Activated CD8-positive, alpha-beta T cell treated with anti-CD3 and anti-CD28 coated beads, Interleukin-2, amount 10 ng/mL, durations not matched to agents 7 days and 5 days (primary cell): ENCODE data around the gene EXOSC3. TPM values are rescaled to one million over a fixed set of nuclear protein-coding genes. Genes with fewer than 3 reads are reported as not detected.
"Not testable (repeated sequence)": the region's sequence is repeated elsewhere in the genome, so short reads cannot be mapped to it uniquely, and the experiment has no call there.

ENCODE experiments used
- ATAC-seq: fragments of 150-1000 bp; cut with Tn5 transposase; one replicate; pipeline ENCODE4 v1.10.0; 2021; ENCODE audit warnings: moderate library complexity
- CTCF ChIA-PET: fragments of 350-600 bp; sonication (Branson Sonifier 250); formaldehyde crosslinking; loops from one replicate; lab custom pipeline; 2021; ENCODE audit warnings: antibody characterized with exemption; lab: Charles Lee
- POLR2A ChIA-PET: fragments of 350-600 bp; sonication (Branson Sonifier 250); formaldehyde crosslinking; loops from one replicate; lab custom pipeline; 2021; ENCODE audit warnings: antibody characterized with exemption; lab: Charles Lee
- DNase-seq: peaks from one replicate; pipeline ENCODE4 v3.0.0-alpha.2; 2020
- H3K27ac Mint-ChIP-seq: one replicate; pipeline ENCODE4 v1.8.0; 2021; ENCODE audit warnings: mild to moderate bottlenecking, mixed read lengths
- H3K27me3 Mint-ChIP-seq: one replicate; pipeline ENCODE4 v1.8.0; 2021; ENCODE audit warnings: low read depth, mixed read lengths
- H3K36me3 Mint-ChIP-seq: one replicate; pipeline ENCODE4 v1.8.0; 2021; ENCODE audit warnings: low read depth, mixed read lengths
- H3K4me1 Mint-ChIP-seq: one replicate; pipeline ENCODE4 v1.8.0; 2021; ENCODE audit warnings: low read depth, mixed read lengths
- H3K4me3 Mint-ChIP-seq: one replicate; pipeline ENCODE4 v1.8.0; 2021; ENCODE audit warnings: mild to moderate bottlenecking, mixed read lengths
- H3K9me3 Mint-ChIP-seq: one replicate; pipeline ENCODE4 v1.8.0; 2022; ENCODE audit warnings: mixed read lengths; ENCODE audit not compliant: insufficient read depth
- total RNA-seq, 2 experiments: library from RNA; stranded (reverse); gene quantifications; one replicate each; pipeline ENCODE4 v1.2.3, GENCODE V29; 2021

EXOSC3 gene
- total RNA-seq, result 10 to 100 TPM; 86.0 to 88.4 TPM

GRCh38 chr9:37784616-37785483 lies at the start of gene EXOSC3:
TSS of gene EXOSC3 (minus strand) at chr9:37785064. CDS start at chr9:37785044, 20 bp downstream.
- ATAC-seq (peak; percentile 95), DNase-seq (peak; percentile 93)
- Mint-ChIP-seq H3K4me1 (peaks cover 33% of the 10 kb centered on the region), H3K4me3 (peak within 1 kb of the TSS; percentile 98), H3K27me3 (no peaks in the 10 kb centered on the region), H3K9me3 (no peaks in the 10 kb centered on the region), H3K36me3 (peaks cover 41% of the 10 kb centered on the region), H3K27ac (peak within 1 kb of the TSS; percentile 98)
- POLR2A ChIA-PET, result interaction anchor here (0.6 to 3.7 kb wide), 14 partner anchors 9 to 318 kb away, joined by 3 to 51 read pairs (median 5); partner anchors contain the start of genes DCAF10, TOMM5 and TRMT10B
- CTCF ChIA-PET, result interaction anchor here (0.7 to 2.2 kb wide), 9 partner anchors 11 to 129 kb away, joined by 3 to 10 read pairs (median 4); no protein-coding TSS in a partner anchor

DNA sequence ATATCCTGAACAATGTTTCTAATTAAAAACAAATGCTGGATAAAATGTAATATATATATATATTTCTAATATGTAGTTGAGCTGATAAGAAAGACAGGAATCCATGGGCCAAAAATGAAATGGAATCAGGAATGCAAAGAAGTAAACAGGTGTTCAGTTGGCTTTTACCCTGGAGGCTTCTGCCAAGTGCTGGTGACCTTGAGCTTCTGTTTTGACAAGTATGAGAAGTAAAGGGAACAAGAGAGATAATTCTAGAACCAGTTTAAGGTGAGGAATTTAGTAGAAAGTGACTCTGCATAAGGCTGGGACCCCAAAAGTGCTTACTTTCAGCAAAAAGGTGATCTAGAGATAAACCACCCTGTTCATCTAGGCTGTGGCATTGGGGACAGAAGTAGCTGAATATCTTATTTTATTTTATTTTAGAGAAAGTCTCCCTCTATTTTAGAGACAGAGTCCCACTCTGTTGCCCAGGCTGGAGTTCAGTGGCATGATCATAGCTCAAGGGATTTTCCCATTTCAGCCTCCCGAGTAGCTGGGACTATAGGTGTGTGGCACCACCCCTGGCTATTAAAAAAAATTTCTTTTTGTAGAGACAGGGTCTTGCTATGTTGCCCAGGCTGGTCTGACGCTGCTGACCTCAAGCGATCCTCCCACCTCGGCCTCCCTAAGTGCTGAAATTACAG lies 42.8 kb upstream of the EXOSC3 start:
- Mint-ChIP-seq H3K27ac (no peak overlapping the region), H3K4me3 (no peak overlapping the region), H3K27me3 (no peaks in the 10 kb centered on the region), H3K4me1 (no peaks in the 10 kb centered on the region), H3K36me3 (peaks cover 28% of the 10 kb centered on the region), H3K9me3 (no peaks in the 10 kb centered on the region)
- ATAC-seq, result no peak
- POLR2A ChIA-PET, result no interaction called here
- CTCF ChIA-PET, result no interaction called here
- DNase-seq, result no peak

- POLR2A ChIA-PET, DNase-seq, H3K9me3 Mint-ChIP-seq, H3K4me3 Mint-ChIP-seq, H3K27ac Mint-ChIP-seq, ATAC-seq, H3K27me3 Mint-ChIP-seq, H3K4me1 Mint-ChIP-seq: not testable (repeated sequence)
- CTCF ChIA-PET, result interaction anchor here (0.7 kb wide), 1 partner anchor 521 kb away, joined by 3 read pairs; no protein-coding TSS in a partner anchor
- H3K36me3 Mint-ChIP-seq, result peaks cover 48% of the 10 kb centered on the region
Observed at GRCh38 chr9:37825174-37825573, 40.3 kb upstream of the EXOSC3 start.

DNA sequence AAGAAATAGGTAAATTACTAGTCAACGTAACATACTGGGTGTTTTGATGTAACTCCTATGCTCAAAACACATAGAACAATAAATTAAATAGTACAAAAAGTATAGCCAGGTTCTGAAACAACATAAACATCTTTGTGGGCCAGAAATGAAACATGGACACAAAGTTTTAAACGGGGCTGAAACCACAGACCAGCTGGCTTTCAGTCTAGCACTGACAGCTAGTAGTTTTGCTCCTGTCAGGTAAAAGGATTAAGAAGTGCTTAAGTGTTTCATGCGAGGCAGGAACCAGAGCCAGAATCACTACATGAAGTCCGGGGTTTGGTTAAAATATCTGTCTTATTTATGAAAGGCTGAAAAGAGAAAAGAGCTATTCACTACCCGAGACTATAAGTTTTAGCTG lies 35.3 kb upstream of the EXOSC3 start:
- POLR2A ChIA-PET, result no interaction called here
- Mint-ChIP-seq H3K4me3 (no peak overlapping the region), H3K9me3 (no peaks in the 10 kb centered on the region), H3K27ac (no peak overlapping the region), H3K27me3 (no peaks in the 10 kb centered on the region), H3K36me3 (peaks cover 39% of the 10 kb centered on the region), H3K4me1 (no peaks in the 10 kb centered on the region)
- CTCF ChIA-PET, result no interaction called here
- ATAC-seq (no peak), DNase-seq (no peak)

- ChIA-PET CTCF (no interaction called here), POLR2A (interaction anchor here (0.6 kb wide), 1 partner anchor 335 kb away, joined by 3 read pairs; no protein-coding TSS in a partner anchor)
- Mint-ChIP-seq H3K4me1 (no peaks in the 10 kb centered on the region), H3K9me3 (no peaks in the 10 kb centered on the region), H3K36me3 (peaks cover 31% of the 10 kb centered on the region), H3K4me3 (no peak overlapping the region), H3K27ac (no peak overlapping the region), H3K27me3 (no peaks in the 10 kb centered on the region)
- DNase-seq (no peak), ATAC-seq (no peak)
Observed at GRCh38 chr9:37818849-37819248, 34.0 kb upstream of the EXOSC3 start.

- H3K4me1 Mint-ChIP-seq, result peaks cover 5% of the 10 kb centered on the region
- DNase-seq (no peak), ATAC-seq (no peak)
- ChIA-PET POLR2A (interaction anchor here (0.6 kb wide), 1 partner anchor 45 kb away, joined by 4 read pairs; no protein-coding TSS in a partner anchor), CTCF (interaction anchor here (0.6 to 0.9 kb wide), 2 partner anchors 7 to 64 kb away, joined by 3 read pairs; no protein-coding TSS in a partner anchor)
- H3K27me3 Mint-ChIP-seq, result no peaks in the 10 kb centered on the region
- H3K27ac Mint-ChIP-seq, result no peak overlapping the region
- no peak overlapping the region for H3K4me3 Mint-ChIP-seq
- peaks cover 20% of the 10 kb centered on the region for H3K36me3 Mint-ChIP-seq
- H3K9me3 Mint-ChIP-seq, result no peaks in the 10 kb centered on the region
Observed at GRCh38 chr9:37812773-37813379, 28.0 kb upstream of the EXOSC3 start.

- ATAC-seq (no peak), DNase-seq (no peak)
- CTCF ChIA-PET, result no interaction called here
- no peaks in the 10 kb centered on the region for H3K27me3 Mint-ChIP-seq
- peaks cover 21% of the 10 kb centered on the region for H3K36me3 Mint-ChIP-seq
- POLR2A ChIA-PET, result no interaction called here
- H3K9me3 Mint-ChIP-seq, result no peaks in the 10 kb centered on the region
- H3K4me3 Mint-ChIP-seq, result no peak overlapping the region
- peaks cover 6% of the 10 kb centered on the region for H3K4me1 Mint-ChIP-seq
- H3K27ac Mint-ChIP-seq, result no peak overlapping the region
Observed at GRCh38 chr9:37811906-37812476, 27.1 kb upstream of the EXOSC3 start.

- H3K4me1 Mint-ChIP-seq, H3K9me3 Mint-ChIP-seq, DNase-seq, POLR2A ChIA-PET, H3K27me3 Mint-ChIP-seq, CTCF ChIA-PET, H3K27ac Mint-ChIP-seq, H3K4me3 Mint-ChIP-seq, ATAC-seq: not testable (repeated sequence)
- peaks cover 25% of the 10 kb centered on the region for H3K36me3 Mint-ChIP-seq
Observed at GRCh38 chr9:37809676-37810075, 24.8 kb upstream of the EXOSC3 start.

- Mint-ChIP-seq H3K36me3 (peaks cover 28% of the 10 kb centered on the region), H3K27ac (no peak overlapping the region), H3K4me1 (peaks cover 18% of the 10 kb centered on the region), H3K9me3 (no peaks in the 10 kb centered on the region), H3K27me3 (no peaks in the 10 kb centered on the region), H3K4me3 (no peak overlapping the region)
- POLR2A ChIA-PET, result no interaction called here
- no peak for ATAC-seq
- CTCF ChIA-PET, result interaction anchor here (1.6 kb wide), 1 partner anchor 7 kb away, joined by 3 read pairs; no protein-coding TSS in a partner anchor
- no peak for DNase-seq
Observed at GRCh38 chr9:37806271-37806670, 21.4 kb upstream of the EXOSC3 start.

GRCh38 chr9:37801959-37802711 lies 17.3 kb upstream of the EXOSC3 start:
- POLR2A ChIA-PET, result interaction anchor here (0.8 to 6.3 kb wide), 4 partner anchors 18 to 316 kb away, joined by 3 to 51 read pairs (median 4); partner anchors contain the start of gene EXOSC3

More at GRCh38 chr9:37801959-37802711, 17.3 kb upstream of the EXOSC3 start:
- ATAC-seq (no peak), DNase-seq (no peak)
- Mint-ChIP-seq H3K36me3 (peaks cover 24% of the 10 kb centered on the region), H3K27ac (no peak overlapping the region), H3K27me3 (no peaks in the 10 kb centered on the region), H3K4me3 (peak overlapping the region; percentile 90), H3K9me3 (no peaks in the 10 kb centered on the region), H3K4me1 (peaks cover 39% of the 10 kb centered on the region)
- CTCF ChIA-PET, result no interaction called here
